GM23338 (cell line): Measurements from ENCODE around the gene C1QTNF8. TPM values are rescaled to one million over a fixed set of nuclear protein-coding genes. Genes with fewer than 3 reads are reported as not detected.

Experiments used
- ATAC-seq: fragments of 200-7000 bp; cut with Tn5 transposase; 3 replicates; pipeline ENCODE4 v1.9.1; 2020
- DNase-seq: peaks from one replicate; pipeline ENCODE4 v3.0.0-alpha.2; 2015; ENCODE audit warnings: low spot score
- H2AFZ ChIP-seq: fragments of 200-600 bp; sonication (generic); 2 replicates; pipeline ENCODE4 v1.8.0; 2016; ENCODE audit warnings: antibody characterized with exemption, mild to moderate bottlenecking, moderate library complexity
- H3F3A ChIP-seq: fragments of 200-600 bp; sonication (generic); replicated peaks from 2 replicates; pipeline ENCODE4 v1.8.0; 2017; ENCODE audit warnings: antibody characterized with exemption, mixed run types, low read depth
- H3K27ac ChIP-seq: fragments of 200-600 bp; sonication (generic); 2 replicates; pipeline ENCODE4 v1.6.1; 2016; ENCODE audit warnings: low read depth
- H3K27me3 ChIP-seq: fragments of 200-600 bp; sonication (generic); 2 replicates; pipeline ENCODE4 v1.8.0; 2016; ENCODE audit warnings: mild to moderate bottlenecking, mixed run types, moderate library complexity; ENCODE audit not compliant: insufficient read depth
- H3K36me3 ChIP-seq: fragments of 200-600 bp; sonication (generic); 2 replicates; pipeline ENCODE4 v1.8.0; 2016; ENCODE audit warnings: mild to moderate bottlenecking; ENCODE audit not compliant: insufficient read depth
- H3K4me1 ChIP-seq: fragments of 200-600 bp; sonication (generic); 2 replicates; pipeline ENCODE4 v1.8.0; 2016; ENCODE audit warnings: mild to moderate bottlenecking, moderate library complexity; ENCODE audit not compliant: insufficient read depth
- H3K4me2 ChIP-seq: fragments of 200-600 bp; sonication (generic); 2 replicates; pipeline ENCODE4 v1.7.1; 2017; ENCODE audit warnings: mixed run types
- H3K4me3 ChIP-seq: fragments of 200-600 bp; sonication (generic); 2 replicates; pipeline ENCODE4 v1.6.1; 2016; ENCODE audit warnings: mixed run types
- H3K79me2 ChIP-seq: fragments of 200-600 bp; sonication (generic); replicated peaks from 2 replicates; pipeline ENCODE4 v1.8.0; 2017; ENCODE audit warnings: mild to moderate bottlenecking; ENCODE audit not compliant: insufficient read depth
- H3K9me2 ChIP-seq: fragments of 200-600 bp; sonication (generic); 2 replicates; pipeline ENCODE4 v1.8.0; 2017; ENCODE audit not compliant: insufficient read depth
- H4K20me1 ChIP-seq: fragments of 200-600 bp; sonication (generic); replicated peaks from 2 replicates; pipeline ENCODE4 v1.8.0; 2017; ENCODE audit warnings: mild to moderate bottlenecking; ENCODE audit not compliant: insufficient read depth
- H3K27ac Mint-ChIP-seq: 2 replicates; pipeline ENCODE4 v1.8.0; 2020; ENCODE audit warnings: inconsistent platforms, mild to moderate bottlenecking, moderate library complexity, mixed read lengths
- H3K27me3 Mint-ChIP-seq: 3 replicates; pipeline ENCODE4 v1.8.0; 2022; ENCODE audit warnings: low read depth, mild to moderate bottlenecking, moderate library complexity, mixed read lengths, inconsistent platforms; ENCODE audit not compliant: insufficient read depth, poor library complexity
- H3K36me3 Mint-ChIP-seq: 3 replicates; pipeline ENCODE4 v1.8.0; 2021; ENCODE audit warnings: low read depth, mild to moderate bottlenecking, inconsistent platforms, moderate library complexity, mixed read lengths
- H3K4me1 Mint-ChIP-seq: 3 replicates; pipeline ENCODE4 v1.8.0; 2020; ENCODE audit warnings: mild to moderate bottlenecking, inconsistent platforms, mixed read lengths
- H3K4me3 Mint-ChIP-seq: 3 replicates; pipeline ENCODE4 v1.8.0; 2021; ENCODE audit warnings: moderate library complexity, mild to moderate bottlenecking, inconsistent platforms, mixed read lengths
- H3K9me3 Mint-ChIP-seq: 3 replicates; pipeline ENCODE4 v1.8.0; 2020; ENCODE audit warnings: moderate library complexity, mild to moderate bottlenecking, inconsistent platforms, mixed read lengths
- CREB1 ChIP-seq: fragments of 250-450 bp; sonication (Bioruptor Pico); IDR thresholded peaks from 2 replicates; pipeline ENCODE4 v1.5.0; 2020; ENCODE audit warnings: low read depth, mild to moderate bottlenecking, moderate library complexity
- ETS1 ChIP-seq: IDR thresholded peaks from 2 replicates; pipeline ENCODE4 v1.6.1; 2016; ENCODE audit warnings: antibody characterized with exemption
- EZH2 ChIP-seq: fragments of 200-600 bp; sonication (generic); IDR thresholded peaks from one replicate; pipeline ENCODE4 v1.8.0; 2017; ENCODE audit warnings: antibody characterized with exemption, mild to moderate bottlenecking, low read depth; ENCODE audit not compliant: unreplicated experiment
- EZH2phosphoT487 ChIP-seq: fragments of 200-600 bp; sonication (generic); IDR thresholded peaks from one replicate; pipeline ENCODE4 v1.8.1; 2018; ENCODE audit warnings: antibody characterized with exemption; ENCODE audit not compliant: unreplicated experiment
- JUNB ChIP-seq: IDR thresholded peaks from one replicate; pipeline ENCODE4 v1.6.1; 2016; ENCODE audit warnings: antibody characterized with exemption; ENCODE audit not compliant: unreplicated experiment
- NANOG ChIP-seq: IDR thresholded peaks from 2 replicates; pipeline ENCODE4 v1.6.1; 2016; ENCODE audit warnings: antibody characterized with exemption, borderline replicate concordance
- POLR2AphosphoS5 ChIP-seq: IDR thresholded peaks from 2 replicates; pipeline ENCODE4 v1.6.1; 2016; ENCODE audit warnings: antibody characterized with exemption, low read depth
- STAT1 ChIP-seq: IDR thresholded peaks from one replicate; pipeline ENCODE4 v1.6.1; 2016; ENCODE audit warnings: antibody characterized with exemption; ENCODE audit not compliant: unreplicated experiment
- ZNF114 ChIP-seq: fragments of 250-450 bp; sonication (Bioruptor Pico); IDR thresholded peaks from 2 replicates; pipeline ENCODE4 v1.5.0; 2020; ENCODE audit warnings: mild to moderate bottlenecking, moderate library complexity
- ZNF331 ChIP-seq: fragments of 250-450 bp; sonication (Bioruptor Pico); IDR thresholded peaks from 2 replicates; pipeline ENCODE4 v1.5.0; 2020; ENCODE audit warnings: low read depth, mild to moderate bottlenecking, moderate library complexity
- ZNF462 ChIP-seq: fragments of 250-450 bp; sonication (Bioruptor Pico); IDR thresholded peaks from 2 replicates; pipeline ENCODE4 v1.5.0; 2020; ENCODE audit warnings: mild to moderate bottlenecking, moderate library complexity
- polyA plus RNA-seq: library from polyadenylated mRNA; unstranded; fragments of >200 nt; fragmentation: Nextera tagmentation; extraction: Ambion mirVana; gene quantifications from 2 replicates; pipeline ENCODE4 v1.2.1, GENCODE V29; 2016
- total RNA-seq: library from RNA; depleted of rRNA; stranded (reverse); fragments of >200 nt; shearing (Covaris generic); gene quantifications from 2 replicates; pipeline ENCODE4 v1.2.3, GENCODE V29; 2014
- TF ChIP-seq, protein P1 (sequence below), 2 experiments: fragments of 200-600 bp in 1 of 2; sonication (generic) in 1 of 2; conservative IDR thresholded peaks; 2 replicates each; pipeline versions ENCODE4 v1.5.1 to v1.6.1; 2016 to 2017; ENCODE audit warnings: antibody characterized with exemption in 2 of 2, low read depth in 2 of 2, mild to moderate bottlenecking in 2 of 2, moderate library complexity in 1 of 2
- TF ChIP-seq, protein P2 (sequence below): IDR thresholded peaks from one replicate; pipeline ENCODE4 v1.6.1; 2018; ENCODE audit warnings: antibody characterized with exemption; ENCODE audit not compliant: unreplicated experiment

Gene C1QTNF8
- total and polyA plus RNA-seq, 2 experiments from 2014 or later = not detected

DNA sequence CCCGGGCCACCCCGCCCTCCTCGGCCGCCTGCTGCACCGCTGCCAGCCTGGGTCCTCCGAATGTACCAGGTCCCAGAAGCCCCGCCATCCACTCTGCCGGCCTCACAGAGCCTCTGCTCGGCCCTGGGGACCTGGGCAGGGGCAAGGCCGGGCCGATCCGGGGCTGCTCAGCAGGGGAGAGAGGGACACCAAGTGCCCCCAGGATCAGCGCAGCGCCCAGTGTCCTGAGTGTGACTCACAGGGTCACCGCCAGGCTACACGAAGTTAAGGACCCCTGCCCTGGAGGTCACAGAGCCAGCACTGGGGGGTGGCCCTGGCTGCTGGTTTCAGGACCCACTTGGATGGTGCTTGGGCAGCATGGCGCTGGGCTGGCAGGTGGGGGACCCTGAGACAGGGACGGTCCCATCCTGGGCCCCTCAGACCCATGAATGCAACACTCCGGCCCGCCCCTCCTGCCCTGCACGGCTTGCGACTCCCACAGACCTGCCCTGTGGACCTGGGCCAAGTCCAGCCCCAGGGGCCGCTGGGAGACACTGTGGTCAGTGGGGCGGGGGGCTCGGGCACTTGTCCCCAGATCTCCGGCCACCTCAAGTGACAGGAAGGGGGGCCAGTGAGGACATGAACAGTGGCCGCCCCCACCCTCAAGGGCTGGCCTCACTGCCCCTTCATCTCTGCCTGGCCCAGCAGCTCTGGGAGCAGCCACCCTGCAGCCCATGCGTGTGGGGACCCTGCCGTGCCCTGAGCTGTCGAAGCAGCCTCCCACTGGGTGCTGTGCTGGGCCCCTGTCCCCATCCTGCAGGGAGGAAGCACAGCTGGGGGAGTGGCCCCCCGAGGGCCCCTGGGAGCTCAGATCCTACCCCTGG, 46.7 kb downstream of the C1QTNF8 start:
- no peaks in the 10 kb centered on the region for H3K4me1 Mint-ChIP-seq
- H3K36me3 Mint-ChIP-seq = no peaks in the 10 kb centered on the region

More for the DNA sequence above, 46.7 kb downstream of the C1QTNF8 start:
- H3K27me3 Mint-ChIP-seq = peaks cover 3% of the 10 kb centered on the region
- Histone ChIP-seq H3K4me3 (no peak overlapping the region), H4K20me1 (no peaks in the 10 kb centered on the region), H2AFZ (peak overlapping the region; percentile 52; the same call in 1 of the 2 replicates), H3F3A (no peaks in the 10 kb centered on the region), H3K27me3 (no peaks in the 10 kb centered on the region), H3K27ac (no peak overlapping the region), H3K9me2 (no peaks in the 10 kb centered on the region), H3K4me2 (no peak overlapping the region), H3K4me1 (no peaks in the 10 kb centered on the region; the same call in 1 of the 2 replicates), H3K79me2 (no peaks in the 10 kb centered on the region), H3K36me3 (no peaks in the 10 kb centered on the region)
- H3K4me3 Mint-ChIP-seq = no peak overlapping the region
- H3K27ac Mint-ChIP-seq = no peak overlapping the region
- H3K9me3 Mint-ChIP-seq = no peaks in the 10 kb centered on the region
- peak; percentile 6; the same call in 1 of the 3 replicates for ATAC-seq
- DNase-seq = no peak
- no peak for TF ChIP-seq CREB1 (CRISPR knock-in tag)
- no peak for TF ChIP-seq EZH2
- TF ChIP-seq STAT1 = no peak
- TF ChIP-seq JUNB = no peak
- no peak for TF ChIP-seq ZNF462 (CRISPR knock-in tag)
- TF ChIP-seq, protein P1, sequence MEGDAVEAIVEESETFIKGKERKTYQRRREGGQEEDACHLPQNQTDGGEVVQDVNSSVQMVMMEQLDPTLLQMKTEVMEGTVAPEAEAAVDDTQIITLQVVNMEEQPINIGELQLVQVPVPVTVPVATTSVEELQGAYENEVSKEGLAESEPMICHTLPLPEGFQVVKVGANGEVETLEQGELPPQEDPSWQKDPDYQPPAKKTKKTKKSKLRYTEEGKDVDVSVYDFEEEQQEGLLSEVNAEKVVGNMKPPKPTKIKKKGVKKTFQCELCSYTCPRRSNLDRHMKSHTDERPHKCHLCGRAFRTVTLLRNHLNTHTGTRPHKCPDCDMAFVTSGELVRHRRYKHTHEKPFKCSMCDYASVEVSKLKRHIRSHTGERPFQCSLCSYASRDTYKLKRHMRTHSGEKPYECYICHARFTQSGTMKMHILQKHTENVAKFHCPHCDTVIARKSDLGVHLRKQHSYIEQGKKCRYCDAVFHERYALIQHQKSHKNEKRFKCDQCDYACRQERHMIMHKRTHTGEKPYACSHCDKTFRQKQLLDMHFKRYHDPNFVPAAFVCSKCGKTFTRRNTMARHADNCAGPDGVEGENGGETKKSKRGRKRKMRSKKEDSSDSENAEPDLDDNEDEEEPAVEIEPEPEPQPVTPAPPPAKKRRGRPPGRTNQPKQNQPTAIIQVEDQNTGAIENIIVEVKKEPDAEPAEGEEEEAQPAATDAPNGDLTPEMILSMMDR (conservative IDR thresholded peaks at IDR 0.05; ENCODE audit: low read depth in 2 of 2) = no peak
- no peak for TF ChIP-seq ZNF331 (CRISPR knock-in tag)
- TF ChIP-seq NANOG = no peak
- no peak for TF ChIP-seq POLR2AphosphoS5
- TF ChIP-seq ZNF114 = no peak
- TF ChIP-seq ETS1 = no peak
- TF ChIP-seq EZH2phosphoT487 = no peak
- TF ChIP-seq, protein P2, sequence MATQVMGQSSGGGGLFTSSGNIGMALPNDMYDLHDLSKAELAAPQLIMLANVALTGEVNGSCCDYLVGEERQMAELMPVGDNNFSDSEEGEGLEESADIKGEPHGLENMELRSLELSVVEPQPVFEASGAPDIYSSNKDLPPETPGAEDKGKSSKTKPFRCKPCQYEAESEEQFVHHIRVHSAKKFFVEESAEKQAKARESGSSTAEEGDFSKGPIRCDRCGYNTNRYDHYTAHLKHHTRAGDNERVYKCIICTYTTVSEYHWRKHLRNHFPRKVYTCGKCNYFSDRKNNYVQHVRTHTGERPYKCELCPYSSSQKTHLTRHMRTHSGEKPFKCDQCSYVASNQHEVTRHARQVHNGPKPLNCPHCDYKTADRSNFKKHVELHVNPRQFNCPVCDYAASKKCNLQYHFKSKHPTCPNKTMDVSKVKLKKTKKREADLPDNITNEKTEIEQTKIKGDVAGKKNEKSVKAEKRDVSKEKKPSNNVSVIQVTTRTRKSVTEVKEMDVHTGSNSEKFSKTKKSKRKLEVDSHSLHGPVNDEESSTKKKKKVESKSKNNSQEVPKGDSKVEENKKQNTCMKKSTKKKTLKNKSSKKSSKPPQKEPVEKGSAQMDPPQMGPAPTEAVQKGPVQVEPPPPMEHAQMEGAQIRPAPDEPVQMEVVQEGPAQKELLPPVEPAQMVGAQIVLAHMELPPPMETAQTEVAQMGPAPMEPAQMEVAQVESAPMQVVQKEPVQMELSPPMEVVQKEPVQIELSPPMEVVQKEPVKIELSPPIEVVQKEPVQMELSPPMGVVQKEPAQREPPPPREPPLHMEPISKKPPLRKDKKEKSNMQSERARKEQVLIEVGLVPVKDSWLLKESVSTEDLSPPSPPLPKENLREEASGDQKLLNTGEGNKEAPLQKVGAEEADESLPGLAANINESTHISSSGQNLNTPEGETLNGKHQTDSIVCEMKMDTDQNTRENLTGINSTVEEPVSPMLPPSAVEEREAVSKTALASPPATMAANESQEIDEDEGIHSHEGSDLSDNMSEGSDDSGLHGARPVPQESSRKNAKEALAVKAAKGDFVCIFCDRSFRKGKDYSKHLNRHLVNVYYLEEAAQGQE = no peak
